ENCODE results near the gene ARHGAP24.

DNA sequence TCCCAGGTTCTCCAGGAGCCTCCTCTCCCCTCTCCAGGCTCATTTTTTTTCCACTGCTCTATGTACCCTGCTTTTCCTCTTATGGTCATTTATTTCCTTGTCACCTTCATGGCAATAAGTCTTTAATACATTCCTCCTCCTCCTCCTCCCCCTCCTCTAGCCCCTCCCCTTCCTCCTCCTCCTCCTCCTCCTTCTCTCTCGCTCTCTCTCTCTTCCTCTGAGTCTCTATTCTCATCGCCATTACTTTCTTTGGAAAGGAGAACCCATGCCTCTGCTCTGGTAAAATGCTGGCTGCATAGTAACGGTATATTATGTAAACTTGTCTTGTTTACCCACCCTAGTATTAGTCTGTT is 35.7 kb downstream of the ARHGAP24 start:
- TF ChIP-seq POLR2A (IDR thresholded peaks at IDR 0.05) = no peak
- TF ChIP-seq, protein P1, sequence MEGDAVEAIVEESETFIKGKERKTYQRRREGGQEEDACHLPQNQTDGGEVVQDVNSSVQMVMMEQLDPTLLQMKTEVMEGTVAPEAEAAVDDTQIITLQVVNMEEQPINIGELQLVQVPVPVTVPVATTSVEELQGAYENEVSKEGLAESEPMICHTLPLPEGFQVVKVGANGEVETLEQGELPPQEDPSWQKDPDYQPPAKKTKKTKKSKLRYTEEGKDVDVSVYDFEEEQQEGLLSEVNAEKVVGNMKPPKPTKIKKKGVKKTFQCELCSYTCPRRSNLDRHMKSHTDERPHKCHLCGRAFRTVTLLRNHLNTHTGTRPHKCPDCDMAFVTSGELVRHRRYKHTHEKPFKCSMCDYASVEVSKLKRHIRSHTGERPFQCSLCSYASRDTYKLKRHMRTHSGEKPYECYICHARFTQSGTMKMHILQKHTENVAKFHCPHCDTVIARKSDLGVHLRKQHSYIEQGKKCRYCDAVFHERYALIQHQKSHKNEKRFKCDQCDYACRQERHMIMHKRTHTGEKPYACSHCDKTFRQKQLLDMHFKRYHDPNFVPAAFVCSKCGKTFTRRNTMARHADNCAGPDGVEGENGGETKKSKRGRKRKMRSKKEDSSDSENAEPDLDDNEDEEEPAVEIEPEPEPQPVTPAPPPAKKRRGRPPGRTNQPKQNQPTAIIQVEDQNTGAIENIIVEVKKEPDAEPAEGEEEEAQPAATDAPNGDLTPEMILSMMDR (IDR thresholded peaks at IDR 0.05) = no peak

Measured in esophagus squamous epithelium (tissue), 4 donors.